ENCODE measurements around the gene ANKRD40.

DNA sequence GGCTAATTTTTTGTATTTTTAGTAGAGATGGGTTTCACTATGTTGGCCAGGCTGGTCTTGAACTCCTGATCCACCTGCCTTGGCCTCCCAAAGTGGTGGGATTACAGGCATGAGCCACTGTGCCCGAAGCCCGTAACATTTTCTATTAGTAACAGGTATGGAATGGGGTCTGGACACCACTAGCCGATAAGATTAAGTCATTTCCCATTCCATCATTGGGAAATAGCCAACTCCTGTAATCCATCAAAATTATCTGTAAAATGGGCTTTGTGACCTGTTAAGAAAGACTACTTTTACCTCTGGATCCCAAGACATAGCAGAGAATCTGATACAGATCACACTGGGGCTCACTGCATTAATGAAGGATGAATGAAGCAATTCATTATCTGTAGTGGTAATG is 7.8 kb upstream of the ANKRD40 start:
- TF ChIP-seq, protein P1, sequence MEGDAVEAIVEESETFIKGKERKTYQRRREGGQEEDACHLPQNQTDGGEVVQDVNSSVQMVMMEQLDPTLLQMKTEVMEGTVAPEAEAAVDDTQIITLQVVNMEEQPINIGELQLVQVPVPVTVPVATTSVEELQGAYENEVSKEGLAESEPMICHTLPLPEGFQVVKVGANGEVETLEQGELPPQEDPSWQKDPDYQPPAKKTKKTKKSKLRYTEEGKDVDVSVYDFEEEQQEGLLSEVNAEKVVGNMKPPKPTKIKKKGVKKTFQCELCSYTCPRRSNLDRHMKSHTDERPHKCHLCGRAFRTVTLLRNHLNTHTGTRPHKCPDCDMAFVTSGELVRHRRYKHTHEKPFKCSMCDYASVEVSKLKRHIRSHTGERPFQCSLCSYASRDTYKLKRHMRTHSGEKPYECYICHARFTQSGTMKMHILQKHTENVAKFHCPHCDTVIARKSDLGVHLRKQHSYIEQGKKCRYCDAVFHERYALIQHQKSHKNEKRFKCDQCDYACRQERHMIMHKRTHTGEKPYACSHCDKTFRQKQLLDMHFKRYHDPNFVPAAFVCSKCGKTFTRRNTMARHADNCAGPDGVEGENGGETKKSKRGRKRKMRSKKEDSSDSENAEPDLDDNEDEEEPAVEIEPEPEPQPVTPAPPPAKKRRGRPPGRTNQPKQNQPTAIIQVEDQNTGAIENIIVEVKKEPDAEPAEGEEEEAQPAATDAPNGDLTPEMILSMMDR (IDR thresholded peaks at IDR 0.05; ENCODE audit: low read depth, low read length), result no peak
- no peak for TF ChIP-seq POLR2A (IDR thresholded peaks at IDR 0.05; ENCODE audit: extremely low read depth, insufficient read length)
- TF ChIP-seq, protein P2, sequence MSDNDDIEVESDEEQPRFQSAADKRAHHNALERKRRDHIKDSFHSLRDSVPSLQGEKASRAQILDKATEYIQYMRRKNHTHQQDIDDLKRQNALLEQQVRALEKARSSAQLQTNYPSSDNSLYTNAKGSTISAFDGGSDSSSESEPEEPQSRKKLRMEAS (IDR thresholded peaks at IDR 0.05; ENCODE audit: low read depth, low read length), result no peak
